AG04449 (cell line): ENCODE data around the gene SLC9A9.

Experiments used
- CTCF ChIA-PET: fragments of 350-600 bp; formaldehyde crosslinking; extraction: SDS; loops from one replicate; lab custom pipeline; 2021; ENCODE audit warnings: antibody characterized with exemption; lab: Yijun Ruan, JAX
- POLR2A ChIA-PET: fragments of 400-600, 350-600 bp; formaldehyde crosslinking; extraction: SDS; loops from one replicate; lab custom pipeline; 2020; ENCODE audit warnings: antibody characterized with exemption, inconsistent platforms; lab: Yijun Ruan, JAX
- DNase-seq: peaks from one replicate; pipeline ENCODE4 v3.0.0-alpha.2; 2010; ENCODE audit warnings: low read depth, low spot score
- H3K4me3 ChIP-seq: 2 replicates; pipeline ENCODE4 v1.5.1; 2011; ENCODE audit warnings: low read depth, mild to moderate bottlenecking, control low read depth, low read length
- TF ChIP-seq, protein P1 (sequence below): IDR thresholded peaks from one replicate; pipeline ENCODE4 v1.5.1; 2011; ENCODE audit warnings: mild to moderate bottlenecking, moderate library complexity, low read length, control low read depth, inconsistent platforms; ENCODE audit not compliant: insufficient read depth; ENCODE audit errors: missing control alignments

Gene SLC9A9

DNA sequence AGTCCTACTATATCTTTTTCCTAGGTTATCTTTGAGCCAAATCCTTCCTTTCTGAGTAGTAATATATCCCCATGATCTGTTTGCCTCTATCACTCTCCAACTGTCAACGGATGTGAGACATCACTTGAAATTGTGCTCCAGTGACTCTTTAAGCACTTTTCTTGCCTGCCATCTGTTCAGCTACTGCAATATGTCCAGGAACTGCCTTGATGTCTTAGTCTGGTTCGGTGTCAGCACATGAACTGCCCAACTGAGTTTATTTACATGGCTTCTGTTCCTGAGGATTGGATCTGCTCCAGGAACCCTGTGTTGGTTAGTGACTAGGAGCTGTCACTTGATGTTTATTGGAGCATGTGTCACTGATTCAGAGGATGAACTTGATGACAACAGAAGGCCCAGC lies 116.5 kb downstream of the SLC9A9 start:
- TF ChIP-seq, protein P1, sequence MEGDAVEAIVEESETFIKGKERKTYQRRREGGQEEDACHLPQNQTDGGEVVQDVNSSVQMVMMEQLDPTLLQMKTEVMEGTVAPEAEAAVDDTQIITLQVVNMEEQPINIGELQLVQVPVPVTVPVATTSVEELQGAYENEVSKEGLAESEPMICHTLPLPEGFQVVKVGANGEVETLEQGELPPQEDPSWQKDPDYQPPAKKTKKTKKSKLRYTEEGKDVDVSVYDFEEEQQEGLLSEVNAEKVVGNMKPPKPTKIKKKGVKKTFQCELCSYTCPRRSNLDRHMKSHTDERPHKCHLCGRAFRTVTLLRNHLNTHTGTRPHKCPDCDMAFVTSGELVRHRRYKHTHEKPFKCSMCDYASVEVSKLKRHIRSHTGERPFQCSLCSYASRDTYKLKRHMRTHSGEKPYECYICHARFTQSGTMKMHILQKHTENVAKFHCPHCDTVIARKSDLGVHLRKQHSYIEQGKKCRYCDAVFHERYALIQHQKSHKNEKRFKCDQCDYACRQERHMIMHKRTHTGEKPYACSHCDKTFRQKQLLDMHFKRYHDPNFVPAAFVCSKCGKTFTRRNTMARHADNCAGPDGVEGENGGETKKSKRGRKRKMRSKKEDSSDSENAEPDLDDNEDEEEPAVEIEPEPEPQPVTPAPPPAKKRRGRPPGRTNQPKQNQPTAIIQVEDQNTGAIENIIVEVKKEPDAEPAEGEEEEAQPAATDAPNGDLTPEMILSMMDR, result no peak
- no peak overlapping the region for H3K4me3 ChIP-seq
- DNase-seq, result no peak
- CTCF ChIA-PET, result no interaction called here
- POLR2A ChIA-PET, result no interaction called here

DNA sequence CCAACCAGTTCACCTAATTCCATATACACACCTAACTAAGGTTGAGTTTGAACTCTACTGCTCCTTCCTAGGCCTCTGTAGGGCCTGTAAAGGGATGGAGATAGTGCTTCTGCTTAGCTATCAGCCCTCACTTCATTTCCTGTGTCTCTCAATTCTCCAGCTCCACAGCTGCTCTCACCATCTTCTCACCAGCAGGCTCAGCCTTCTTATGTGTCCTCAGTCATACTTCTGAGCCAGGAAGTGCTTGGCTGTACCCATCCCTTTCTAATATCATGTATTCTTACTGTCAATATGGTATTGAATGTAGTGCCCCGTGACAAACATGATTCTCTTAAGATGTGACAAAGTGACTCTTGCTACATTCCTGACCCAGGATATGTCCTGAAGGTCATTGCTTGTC lies 116.9 kb downstream of the SLC9A9 start:
- TF ChIP-seq, protein P1, result no peak
- no peak for DNase-seq
- POLR2A ChIA-PET, result no interaction called here
- CTCF ChIA-PET, result no interaction called here
- H3K4me3 ChIP-seq, result no peak overlapping the region

DNA sequence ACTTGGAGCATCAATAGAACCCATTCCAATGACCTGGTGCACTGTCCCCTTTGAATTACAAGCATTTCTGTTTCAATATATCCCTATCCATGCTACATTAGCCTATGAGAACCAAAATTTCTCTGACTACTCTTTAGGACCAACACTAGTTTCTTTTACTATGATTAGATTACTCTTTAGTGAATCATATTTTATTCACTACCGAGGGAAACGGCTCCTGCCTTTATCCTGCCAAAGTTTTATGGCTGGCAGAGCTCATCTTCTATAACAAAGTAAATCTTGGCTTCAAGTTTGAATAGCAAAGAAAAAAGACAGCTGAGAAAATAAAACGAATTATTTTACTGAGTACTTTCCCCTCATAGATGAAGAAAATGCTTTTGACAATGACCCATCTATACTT lies 120.9 kb downstream of the SLC9A9 start:
- ChIA-PET POLR2A (no interaction called here), CTCF (no interaction called here)
- no peak overlapping the region for H3K4me3 ChIP-seq
- TF ChIP-seq, protein P1, result no peak
- DNase-seq, result no peak

DNA sequence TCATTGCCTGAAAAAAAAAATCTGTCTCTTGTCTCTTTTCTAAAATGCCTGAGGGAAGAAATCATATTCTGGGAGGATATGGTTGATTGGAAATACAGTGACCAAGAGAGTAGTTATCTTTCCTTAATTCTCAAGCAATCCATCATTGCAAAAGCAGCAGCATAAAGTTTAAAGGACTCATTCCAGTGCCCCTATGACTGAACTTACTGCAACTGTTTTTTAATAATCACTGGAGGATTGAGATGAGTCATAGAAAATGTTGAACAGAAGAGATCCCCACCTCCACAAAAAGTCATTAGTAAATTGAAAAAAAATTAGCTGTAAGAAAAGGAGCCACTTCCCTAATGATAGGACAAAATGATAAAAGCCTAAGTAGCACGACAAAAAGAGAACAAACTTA lies 121.5 kb downstream of the SLC9A9 start:
- CTCF ChIA-PET, result no interaction called here

DNA sequence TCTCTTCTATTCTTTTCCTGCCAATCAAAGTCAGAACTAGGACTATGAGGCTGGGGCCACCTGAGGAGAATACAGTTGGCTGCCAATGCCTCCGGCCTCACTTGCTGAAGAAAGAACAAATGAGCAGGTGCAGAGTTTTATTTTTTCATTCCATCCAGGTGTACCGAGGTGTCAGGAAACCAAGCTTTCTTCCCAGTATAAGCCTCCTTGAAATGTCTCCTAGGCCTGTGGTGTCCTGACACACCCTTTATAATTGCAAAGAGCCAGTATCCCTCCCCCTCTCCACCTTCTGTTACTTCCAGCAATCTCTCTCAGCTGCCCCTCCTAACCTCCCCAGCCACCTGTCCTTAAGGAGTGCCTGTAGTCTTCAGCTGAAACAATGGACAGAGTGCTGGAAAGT lies 127.9 kb downstream of the SLC9A9 start:
- no peak overlapping the region for H3K4me3 ChIP-seq
- DNase-seq, result no peak
- CTCF ChIA-PET, result no interaction called here
- POLR2A ChIA-PET, result no interaction called here
- TF ChIP-seq, protein P1, result no peak

More for the DNA sequence above, 121.5 kb downstream of the SLC9A9 start:
- no peak for DNase-seq
- H3K4me3 ChIP-seq, result no peak overlapping the region
- TF ChIP-seq, protein P1, result no peak
- POLR2A ChIA-PET, result no interaction called here

DNA sequence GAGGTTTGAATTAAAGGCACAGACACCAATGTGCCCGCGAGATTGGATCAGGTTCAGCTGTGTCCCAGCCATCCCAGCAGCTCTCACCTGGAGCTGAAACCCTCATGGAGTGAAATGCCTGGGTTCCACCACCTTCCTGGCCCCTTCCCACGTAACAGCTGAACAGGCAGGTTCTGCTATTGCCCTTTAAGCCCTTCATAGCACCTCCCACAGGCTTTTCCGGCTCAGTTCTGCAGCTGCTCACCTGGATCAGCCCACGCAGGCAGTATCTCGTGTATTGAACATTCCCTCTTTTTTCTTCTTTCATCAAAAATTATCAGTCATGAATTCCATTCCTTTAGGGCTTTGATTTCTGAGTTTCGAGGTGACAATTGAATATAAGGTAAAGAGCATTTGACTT lies 129.8 kb downstream of the SLC9A9 start:
- POLR2A ChIA-PET, result no interaction called here
- CTCF ChIA-PET, result no interaction called here
- H3K4me3 ChIP-seq, result no peak overlapping the region
- DNase-seq, result no peak
- TF ChIP-seq, protein P1, result no peak

DNA sequence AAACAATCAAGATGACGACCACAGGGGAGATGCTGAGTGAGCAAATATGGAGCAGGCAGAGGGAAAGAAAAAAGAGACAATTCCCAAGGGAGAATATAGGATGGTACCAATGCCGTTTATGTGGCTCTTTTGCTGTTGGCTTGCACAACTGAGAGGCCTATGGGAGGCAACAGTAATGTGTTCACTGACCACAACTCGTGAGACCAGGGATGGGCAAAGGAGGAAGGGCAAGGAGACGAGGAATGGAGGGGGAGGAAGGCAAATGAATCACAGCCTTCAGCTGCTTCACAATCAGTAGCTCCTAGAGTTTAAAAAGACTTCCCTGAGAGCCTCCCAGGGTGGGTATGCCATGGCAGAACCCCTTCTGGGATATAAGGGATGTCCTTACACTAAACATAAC lies 131.5 kb downstream of the SLC9A9 start:
- CTCF ChIA-PET, result no interaction called here
- no peak overlapping the region for H3K4me3 ChIP-seq
- TF ChIP-seq, protein P1, result no peak
- DNase-seq, result no peak
- POLR2A ChIA-PET, result no interaction called here
